Central memory CD4-positive, alpha-beta T cell (primary cell): ENCODE results near the gene CEP295NL.
"Not testable (repeated sequence)": the region's sequence is repeated elsewhere in the genome, so short reads cannot be mapped to it uniquely, and the experiment has no call there.

ENCODE experiments used
- DNase-seq: peaks from one replicate; pipeline ENCODE4 v3.0.0; 2022

CEP295NL gene

GRCh38 chr17:78902231-78902630, 770 bp downstream of the CEP295NL start:
- DNase-seq, result not testable (repeated sequence)

GRCh38 chr17:78901806-78902205, 1.2 kb downstream of the CEP295NL start:
- DNase-seq, result no peak

GRCh38 chr17:78900816-78901215, 2.2 kb downstream of the CEP295NL start:
- DNase-seq, result no peak

- DNase-seq, result no peak
Observed at GRCh38 chr17:78899361-78900260, 3.4 kb downstream of the CEP295NL start.

- no peak for DNase-seq
Observed at GRCh38 chr17:78898947-78899346, 4.1 kb downstream of the CEP295NL start.

GRCh38 chr17:78898075-78898836, 4.7 kb downstream of the CEP295NL start:
- DNase-seq, result no peak

- no peak for DNase-seq
Observed at GRCh38 chr17:78897664-78898047, 5.3 kb downstream of the CEP295NL start.

- DNase-seq, result no peak
Observed at GRCh38 chr17:78896834-78897663, 6.0 kb downstream of the CEP295NL start.

GRCh38 chr17:78896091-78896833, 6.7 kb downstream of the CEP295NL start:
- DNase-seq, result no peak

GRCh38 chr17:78895322-78895721, 7.7 kb downstream of the CEP295NL start:
- DNase-seq, result no peak

- DNase-seq, result no peak
Observed at GRCh38 chr17:78893684-78894083, 9.3 kb downstream of the CEP295NL start.

- DNase-seq, result no peak
Observed at GRCh38 chr17:78892936-78893379, 10.0 kb downstream of the CEP295NL start.

GRCh38 chr17:78892520-78892919, 10.5 kb downstream of the CEP295NL start:
- no peak for DNase-seq

- no peak for DNase-seq
Observed at GRCh38 chr17:78892062-78892456, 10.9 kb downstream of the CEP295NL start.

- no peak for DNase-seq
Observed at GRCh38 chr17:78891406-78892061, 11.5 kb downstream of the CEP295NL start.

GRCh38 chr17:78890498-78890897, 12.5 kb downstream of the CEP295NL start:
- peak; percentile 65 for DNase-seq

- DNase-seq, result not testable (repeated sequence)
Observed at GRCh38 chr17:78890096-78890495, 12.9 kb downstream of the CEP295NL start.

GRCh38 chr17:78889531-78889930, 13.5 kb downstream of the CEP295NL start:
- no peak for DNase-seq

GRCh38 chr17:78888941-78889518, 14.0 kb downstream of the CEP295NL start:
- no peak for DNase-seq

GRCh38 chr17:78886954-78887353, 16.0 kb downstream of the CEP295NL start:
- no peak for DNase-seq

- no peak for DNase-seq
Observed at GRCh38 chr17:78885956-78886355, 17.0 kb downstream of the CEP295NL start.
